DOHH2 (cell line): Measurements from ENCODE around the gene SLC5A7.

Experiments
- H3F3A ChIP-seq: fragments of 200-600 bp; sonication (generic), shearing (Covaris generic); 2 replicates; pipeline ENCODE4 v1.6.0; 2016; ENCODE audit warnings: antibody characterized with exemption, mild to moderate bottlenecking; ENCODE audit not compliant: control insufficient read depth, insufficient read depth
- H3K27ac ChIP-seq: fragments of 200-600 bp; sonication (generic); 2 replicates; pipeline ENCODE4 v1.5.1; 2014; ENCODE audit warnings: low read depth, mild to moderate bottlenecking, low read length, moderate library complexity
- H3K27me3 ChIP-seq: fragments of 200-600 bp; sonication (generic); 2 replicates; pipeline ENCODE4 v1.6.1; 2014; ENCODE audit warnings: mild to moderate bottlenecking, low read length, mixed read lengths; ENCODE audit not compliant: control insufficient read depth
- H3K36me3 ChIP-seq: fragments of 200-600 bp; sonication (generic); 2 replicates; pipeline ENCODE4 v1.6.1; 2014; ENCODE audit warnings: mild to moderate bottlenecking, low read length, moderate library complexity, mixed read lengths; ENCODE audit not compliant: control insufficient read depth
- H3K4me1 ChIP-seq: fragments of 200-600 bp; sonication (generic); 2 replicates; pipeline ENCODE4 v1.6.1; 2014; ENCODE audit warnings: mild to moderate bottlenecking, low read length, mixed read lengths; ENCODE audit not compliant: control insufficient read depth
- H3K4me2 ChIP-seq: fragments of 200-600 bp; sonication (generic); 2 replicates; pipeline ENCODE4 v1.6.0; 2014; ENCODE audit warnings: mild to moderate bottlenecking, low read length, moderate library complexity
- H3K4me3 ChIP-seq: fragments of 200-600 bp; sonication (generic); 2 replicates; pipeline ENCODE4 v1.5.1; 2014; ENCODE audit warnings: mild to moderate bottlenecking, low read length, mixed read lengths
- H3K79me2 ChIP-seq: fragments of 200-600 bp; sonication (generic); 2 replicates; pipeline ENCODE4 v1.6.1; 2014; ENCODE audit warnings: mild to moderate bottlenecking, low read length, mixed read lengths; ENCODE audit not compliant: control insufficient read depth
- H3K9me2 ChIP-seq: fragments of 200-600 bp; sonication (generic); replicated peaks from 2 replicates; pipeline ENCODE4 v1.6.1; 2014; ENCODE audit warnings: mild to moderate bottlenecking, low read length, mixed read lengths; ENCODE audit not compliant: control insufficient read depth
- H3K9me3 ChIP-seq: fragments of 200-600 bp; sonication (generic); 2 replicates; pipeline ENCODE4 v1.6.1; 2014; ENCODE audit warnings: antibody characterized with exemption, low read length, mixed read lengths; ENCODE audit not compliant: control insufficient read depth, insufficient read depth
- H4K20me1 ChIP-seq: fragments of 200-600 bp; sonication (generic); 2 replicates; pipeline ENCODE4 v1.6.0; 2014; ENCODE audit warnings: low read depth, mild to moderate bottlenecking, antibody characterized with exemption, low read length, moderate library complexity; ENCODE audit not compliant: control insufficient read depth, insufficient read depth
- EZH2phosphoT487 ChIP-seq: fragments of 200-600 bp; sonication (generic); IDR thresholded peaks from 2 replicates; pipeline ENCODE4 v1.6.1; 2017; ENCODE audit warnings: borderline replicate concordance, mild to moderate bottlenecking, antibody characterized with exemption, low read length, moderate library complexity, mixed read lengths
- TF ChIP-seq, protein P1 (sequence below): fragments of 200-600 bp; sonication (generic); IDR thresholded peaks from one replicate; pipeline ENCODE4 v1.5.1; 2014; ENCODE audit warnings: antibody characterized with exemption, mild to moderate bottlenecking, low read depth, low read length; ENCODE audit not compliant: poor library complexity, severe bottlenecking

The SLC5A7 gene

GRCh38 chr2:108026092-108026794 lies 39.9 kb downstream of the SLC5A7 start:
- Histone ChIP-seq H3K27me3 (no peaks in the 10 kb centered on the region), H3K4me1 (no peaks in the 10 kb centered on the region), H3K79me2 (no peaks in the 10 kb centered on the region), H4K20me1 (no peaks in the 10 kb centered on the region), H3K4me3 (no peak overlapping the region), H3K4me2 (no peak overlapping the region), H3K9me2 (no peaks in the 10 kb centered on the region), H3K9me3 (no peaks in the 10 kb centered on the region), H3K27ac (no peak overlapping the region), H3K36me3 (no peaks in the 10 kb centered on the region), H3F3A (no peaks in the 10 kb centered on the region)
- TF ChIP-seq EZH2phosphoT487: no peak

DNA sequence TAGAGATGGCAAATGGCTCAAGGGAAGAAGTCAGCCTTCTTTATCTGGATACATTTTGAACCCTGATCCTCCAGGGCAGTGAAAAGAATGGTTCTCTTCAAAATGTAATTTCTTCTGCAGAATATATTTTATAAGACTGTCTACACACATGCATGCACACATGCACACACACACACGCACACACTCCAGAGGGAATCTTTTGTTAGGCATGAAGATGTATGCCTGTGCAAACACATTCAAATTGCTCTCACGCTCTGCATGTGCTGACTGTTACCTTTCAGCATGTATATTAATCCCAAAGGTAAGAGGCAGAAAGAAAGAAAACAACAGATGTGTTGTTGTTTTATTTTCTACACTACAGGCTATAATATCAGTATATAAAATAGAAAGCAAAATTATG lies 43.2 kb downstream of the SLC5A7 start:
- Histone ChIP-seq H3K4me3 (no peak overlapping the region), H3K27ac (no peak overlapping the region), H4K20me1 (no peaks in the 10 kb centered on the region), H3K27me3 (no peaks in the 10 kb centered on the region), H3K79me2 (no peaks in the 10 kb centered on the region), H3K4me1 (no peaks in the 10 kb centered on the region), H3K36me3 (no peaks in the 10 kb centered on the region), H3F3A (no peaks in the 10 kb centered on the region), H3K4me2 (no peak overlapping the region), H3K9me3 (no peaks in the 10 kb centered on the region), H3K9me2 (no peaks in the 10 kb centered on the region)
- TF ChIP-seq EZH2phosphoT487: no peak
- TF ChIP-seq, protein P1, sequence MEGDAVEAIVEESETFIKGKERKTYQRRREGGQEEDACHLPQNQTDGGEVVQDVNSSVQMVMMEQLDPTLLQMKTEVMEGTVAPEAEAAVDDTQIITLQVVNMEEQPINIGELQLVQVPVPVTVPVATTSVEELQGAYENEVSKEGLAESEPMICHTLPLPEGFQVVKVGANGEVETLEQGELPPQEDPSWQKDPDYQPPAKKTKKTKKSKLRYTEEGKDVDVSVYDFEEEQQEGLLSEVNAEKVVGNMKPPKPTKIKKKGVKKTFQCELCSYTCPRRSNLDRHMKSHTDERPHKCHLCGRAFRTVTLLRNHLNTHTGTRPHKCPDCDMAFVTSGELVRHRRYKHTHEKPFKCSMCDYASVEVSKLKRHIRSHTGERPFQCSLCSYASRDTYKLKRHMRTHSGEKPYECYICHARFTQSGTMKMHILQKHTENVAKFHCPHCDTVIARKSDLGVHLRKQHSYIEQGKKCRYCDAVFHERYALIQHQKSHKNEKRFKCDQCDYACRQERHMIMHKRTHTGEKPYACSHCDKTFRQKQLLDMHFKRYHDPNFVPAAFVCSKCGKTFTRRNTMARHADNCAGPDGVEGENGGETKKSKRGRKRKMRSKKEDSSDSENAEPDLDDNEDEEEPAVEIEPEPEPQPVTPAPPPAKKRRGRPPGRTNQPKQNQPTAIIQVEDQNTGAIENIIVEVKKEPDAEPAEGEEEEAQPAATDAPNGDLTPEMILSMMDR: no peak

- Histone ChIP-seq H3K27ac (no peak overlapping the region), H3K4me2 (no peak overlapping the region), H4K20me1 (no peaks in the 10 kb centered on the region), H3K4me1 (no peaks in the 10 kb centered on the region), H3K27me3 (no peaks in the 10 kb centered on the region), H3K9me3 (no peaks in the 10 kb centered on the region), H3F3A (no peaks in the 10 kb centered on the region), H3K4me3 (no peak overlapping the region), H3K79me2 (no peaks in the 10 kb centered on the region), H3K9me2 (no peaks in the 10 kb centered on the region), H3K36me3 (no peaks in the 10 kb centered on the region)
- no peak for TF ChIP-seq EZH2phosphoT487
- TF ChIP-seq, protein P1: no peak
These were observed 43.6 kb downstream of the SLC5A7 start for GRCh38 chr2:108029912-108030311.

DNA sequence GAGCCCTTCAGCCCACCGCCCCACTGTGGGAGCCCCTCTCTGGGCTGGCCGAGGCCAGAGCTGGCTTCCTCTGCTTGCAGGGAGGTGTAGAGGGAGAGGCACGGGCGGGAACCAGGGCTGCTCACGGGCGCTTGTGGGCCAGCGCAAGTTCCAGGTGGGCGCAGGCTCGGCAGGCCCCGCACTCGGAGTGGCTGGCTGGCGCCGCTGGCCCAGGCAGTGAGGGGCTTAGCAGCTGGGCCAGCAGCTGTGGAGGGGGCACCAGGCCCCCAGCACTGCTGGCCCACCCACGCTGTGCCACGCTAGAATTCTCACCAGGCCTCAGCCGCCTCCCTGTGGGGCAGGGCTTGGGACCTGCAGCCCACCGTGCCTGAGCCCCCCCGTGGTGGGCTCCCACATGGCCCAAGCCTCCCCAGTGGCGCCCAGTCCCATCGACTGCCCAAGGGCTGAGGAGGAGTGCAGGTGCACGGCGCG lies 45.2 kb downstream of the SLC5A7 start:
- TF ChIP-seq, protein P1: no peak
- no peak for TF ChIP-seq EZH2phosphoT487
- Histone ChIP-seq H3K36me3 (no peaks in the 10 kb centered on the region), H3K9me2 (no peaks in the 10 kb centered on the region), H4K20me1 (no peaks in the 10 kb centered on the region), H3K9me3 (no peaks in the 10 kb centered on the region), H3K4me1 (no peaks in the 10 kb centered on the region), H3K27ac (no peak overlapping the region), H3K79me2 (no peaks in the 10 kb centered on the region), H3K4me2 (no peak overlapping the region), H3F3A (no peaks in the 10 kb centered on the region), H3K4me3 (no peak overlapping the region), H3K27me3 (no peaks in the 10 kb centered on the region)
